Stimulated activated CD4-positive, alpha-beta T cell treated with anti-CD3 and anti-CD28 coated beads, TNF-alpha, amount 100 ng/mL, for 4 hours (primary cell): ENCODE measurements around the gene PSD2.

Experiments
- DNase-seq, 3 experiments: peaks; one replicate each; pipeline ENCODE4 v3.0.0-alpha.2; 2020; ENCODE audit warnings: low read depth in 3 of 3

The PSD2 gene

GRCh38 chr5:139763280-139763929, 32.2 kb upstream of the PSD2 start:
- no peak for DNase-seq

DNA sequence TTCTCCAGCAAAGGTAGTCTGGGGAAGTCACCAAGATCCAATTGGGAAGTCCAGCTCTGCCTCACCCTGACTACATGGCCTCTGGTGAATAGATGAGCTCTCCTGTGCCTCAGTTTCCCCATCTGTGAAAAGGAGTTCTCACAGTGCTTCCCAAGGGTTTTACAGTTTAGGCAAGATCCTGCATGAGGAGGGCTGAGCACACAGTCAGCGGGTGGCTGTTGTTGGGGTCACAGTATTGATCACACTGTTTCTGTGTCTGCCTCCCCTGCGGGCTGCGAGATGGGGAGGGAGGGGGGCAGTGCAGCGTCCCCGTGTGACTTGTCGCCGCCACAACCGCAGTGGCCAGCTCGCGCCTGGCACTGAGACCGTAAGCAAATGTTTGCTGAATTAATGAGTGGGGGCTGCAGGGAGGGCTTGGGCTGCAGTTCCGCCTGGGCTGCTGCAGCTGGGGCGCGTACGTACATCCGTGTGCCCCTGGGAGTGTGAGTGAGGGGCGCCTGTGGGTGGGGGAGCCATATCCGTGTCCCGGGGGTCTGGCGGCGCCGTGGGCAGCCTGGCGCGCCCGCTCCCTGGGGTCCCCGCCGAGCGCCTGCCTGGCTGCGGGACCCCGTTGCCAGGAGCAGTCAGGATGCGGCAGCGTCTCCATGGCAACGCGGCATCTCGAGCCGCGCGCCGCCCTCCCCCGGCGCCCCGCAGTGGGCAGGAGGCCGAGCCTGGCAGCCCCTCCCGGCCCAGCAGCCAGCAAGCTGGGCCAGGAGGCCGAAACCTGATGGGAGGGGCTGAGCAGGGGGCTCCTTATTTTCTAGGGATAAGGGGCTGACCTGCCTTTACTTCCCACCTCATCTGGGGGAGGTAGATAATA, 31.4 kb upstream of the PSD2 start:
- no peak for DNase-seq

DNA sequence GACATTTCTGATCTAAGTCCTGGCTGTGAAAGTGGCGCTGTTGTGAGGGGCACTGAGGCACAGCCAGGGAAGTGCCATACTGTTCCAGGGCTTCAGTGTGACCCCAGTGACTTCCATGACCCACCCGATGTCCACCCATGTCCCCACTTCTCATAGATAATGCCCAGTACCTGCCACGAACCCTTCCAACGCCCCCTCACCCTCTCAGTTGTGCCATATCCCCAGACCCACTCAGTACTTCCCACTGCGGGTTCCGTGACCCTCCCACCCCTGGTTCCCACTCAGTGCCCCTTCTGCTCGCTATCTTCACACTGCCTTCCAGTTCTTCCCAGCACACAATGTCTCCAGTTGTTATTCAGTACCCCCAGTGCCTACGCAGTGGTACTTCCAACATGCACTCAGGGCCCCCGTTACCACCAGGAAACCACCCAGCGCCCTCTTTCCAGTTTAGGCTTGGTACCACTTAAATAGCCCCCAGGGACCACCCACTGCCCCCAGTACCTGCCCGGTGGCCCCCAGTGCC, 30.7 kb upstream of the PSD2 start:
- no peak for DNase-seq

- DNase-seq, result peak; percentile 65 to 84 (median 70)
Observed at GRCh38 chr5:139765409-139766217, 30.0 kb upstream of the PSD2 start.

DNA sequence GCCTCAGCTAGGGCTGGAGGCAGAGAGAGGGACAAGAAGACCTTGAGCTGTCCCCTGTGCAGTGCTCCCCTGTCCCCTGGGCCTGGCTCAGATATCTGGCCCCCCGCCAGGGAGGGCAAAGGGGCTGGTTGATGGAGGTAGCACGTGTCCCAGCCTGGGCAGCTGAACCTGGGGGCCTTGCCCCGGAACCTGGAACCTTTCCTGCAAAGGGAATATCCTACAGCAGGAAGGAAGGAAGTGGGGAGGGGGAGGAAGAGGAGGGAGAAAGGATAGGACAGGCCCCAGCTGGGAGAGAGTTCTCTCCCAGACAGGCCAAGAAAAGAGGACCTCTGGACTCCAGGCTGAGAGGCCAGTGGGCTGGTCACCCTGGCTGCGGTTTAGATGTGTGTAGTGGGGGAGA, 27.6 kb upstream of the PSD2 start:
- no peak for DNase-seq

- DNase-seq, result no peak
Observed at GRCh38 chr5:139768807-139769465, 26.7 kb upstream of the PSD2 start.

GRCh38 chr5:139769477-139769876, 26.1 kb upstream of the PSD2 start:
- DNase-seq, result no peak

DNA sequence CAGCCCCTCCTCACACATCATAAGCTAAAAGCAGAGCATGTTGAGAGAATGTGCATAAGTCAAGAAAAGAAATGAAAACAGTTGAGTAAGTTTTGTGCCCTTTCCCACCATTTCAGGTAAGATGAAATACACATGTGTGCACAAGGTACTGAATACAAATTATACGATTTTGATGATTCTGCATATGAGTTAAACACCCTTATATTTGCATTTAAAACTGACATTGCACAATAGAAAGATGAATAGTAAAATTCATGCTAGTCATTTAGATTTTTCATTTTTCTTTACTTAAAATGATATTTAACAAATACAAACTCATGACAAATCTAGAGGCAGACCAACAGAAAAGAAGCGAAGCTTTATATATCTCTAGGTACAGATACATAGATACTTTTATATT, 24.9 kb upstream of the PSD2 start:
- no peak for DNase-seq

DNA sequence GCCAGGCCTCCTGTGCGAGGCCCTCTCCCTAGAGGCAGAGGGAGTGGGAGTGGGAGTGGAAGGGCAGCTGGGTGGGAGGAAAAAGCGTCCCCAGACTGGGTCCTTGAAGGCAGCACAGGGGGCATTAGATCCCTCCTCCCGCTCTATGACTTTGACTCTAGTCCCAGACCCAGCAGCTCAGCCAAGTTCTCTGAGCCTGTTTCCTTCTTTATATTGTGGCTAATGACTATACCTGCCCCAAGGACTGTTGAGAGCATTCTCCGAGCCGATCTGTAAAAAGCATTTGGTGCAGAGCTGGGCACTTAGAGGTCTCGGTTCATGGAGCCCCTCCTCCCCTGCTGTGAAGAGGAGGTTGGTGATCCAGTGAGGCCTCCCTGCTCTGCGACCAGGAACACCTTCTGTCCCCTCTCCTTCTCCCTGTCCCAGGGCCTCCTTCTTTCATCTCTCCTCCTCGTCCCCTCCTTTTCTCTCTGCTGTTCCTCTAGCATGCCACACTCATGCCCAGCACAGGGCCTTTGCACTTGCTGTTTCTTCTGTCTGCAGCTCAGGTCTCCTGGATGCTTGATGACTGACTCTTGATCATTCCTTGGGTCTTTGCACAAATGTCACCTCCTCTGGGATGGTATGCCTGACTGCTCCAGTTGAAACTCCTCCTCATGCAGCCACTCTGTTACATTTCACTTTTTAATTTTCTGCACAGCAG, 23.4 kb upstream of the PSD2 start:
- no peak for DNase-seq

- DNase-seq, result no peak
Observed at GRCh38 chr5:139772927-139773690, 22.5 kb upstream of the PSD2 start.

DNA sequence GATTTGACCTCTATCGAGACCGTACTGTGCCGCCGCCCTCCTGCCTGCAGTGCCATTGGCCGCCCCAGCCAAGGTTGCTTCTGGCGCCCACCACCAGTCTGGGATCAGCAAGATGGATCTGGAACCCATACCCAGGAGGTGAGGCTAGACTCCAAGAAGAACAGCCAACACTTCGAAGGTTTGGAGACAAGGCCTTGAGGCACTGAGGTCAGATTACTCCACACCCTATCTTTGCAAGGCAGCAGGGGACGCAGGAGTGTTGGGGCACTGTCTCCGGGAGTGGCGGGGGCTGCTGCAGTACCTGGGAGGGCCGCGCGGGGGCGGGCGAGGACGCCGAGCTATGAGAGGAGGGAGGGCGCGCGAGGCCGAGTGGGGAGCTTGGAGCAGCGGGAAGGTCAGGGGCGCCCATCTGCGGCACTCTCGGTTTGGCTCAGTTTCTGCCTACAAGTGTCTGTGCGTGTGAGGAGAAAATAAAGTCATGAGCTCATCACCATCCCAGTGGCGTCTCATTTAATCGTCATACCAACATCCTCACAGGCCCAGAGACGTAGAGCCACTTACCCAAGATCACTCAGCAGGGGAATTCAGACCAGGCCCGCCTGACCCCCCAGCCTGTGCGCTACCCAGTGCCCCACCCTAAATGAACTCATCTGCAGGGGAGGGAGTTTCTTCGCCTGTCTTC, 20.5 kb upstream of the PSD2 start:
- DNase-seq, result peak; percentile 58 to 68 (median 60)

GRCh38 chr5:139775872-139776271, 19.7 kb upstream of the PSD2 start:
- DNase-seq, result no peak

DNA sequence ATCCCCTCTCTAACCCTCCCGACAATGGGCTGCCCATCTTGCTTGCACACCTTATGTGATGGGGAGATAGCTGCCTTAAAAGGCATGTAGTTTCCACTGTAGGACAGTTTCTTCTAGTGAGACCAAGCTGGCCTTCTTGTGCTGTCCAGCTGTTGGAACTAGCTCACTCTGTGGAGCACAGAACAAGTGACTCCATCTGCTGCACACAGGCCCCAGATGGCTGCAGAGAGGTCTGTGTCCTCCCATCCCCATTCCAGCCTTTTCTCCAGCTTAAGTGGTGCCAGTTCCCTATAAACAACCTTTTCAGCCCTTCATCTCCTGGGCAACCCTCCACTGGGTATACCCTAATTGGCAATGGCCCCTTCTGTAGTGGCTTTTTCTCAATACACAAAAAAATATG, 18.7 kb upstream of the PSD2 start:
- no peak for DNase-seq

- DNase-seq, result no peak
Observed at GRCh38 chr5:139783436-139783965, 12.1 kb upstream of the PSD2 start.

DNA sequence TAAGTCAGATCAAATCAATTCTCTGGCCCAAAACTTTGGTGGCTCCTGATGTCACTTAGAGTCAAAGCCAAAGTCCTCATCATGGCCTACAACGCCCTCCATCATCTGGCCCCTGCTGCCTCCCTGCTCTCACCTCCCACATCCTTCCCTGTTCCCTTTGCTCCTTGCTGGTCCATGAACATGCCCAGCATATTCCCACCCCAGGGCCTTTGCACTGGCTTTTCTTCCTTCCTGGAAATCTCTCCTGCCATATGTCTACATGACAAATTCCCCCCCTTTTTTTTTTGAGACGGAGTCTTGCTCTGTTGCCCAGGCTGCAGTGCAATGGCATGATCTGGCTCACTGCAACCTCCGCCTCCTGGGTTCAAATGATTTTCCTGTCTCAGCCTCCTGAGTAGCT, 11.1 kb upstream of the PSD2 start:
- DNase-seq, result no peak

- no peak for DNase-seq
Observed at GRCh38 chr5:139787257-139787567, 8.4 kb upstream of the PSD2 start.

DNA sequence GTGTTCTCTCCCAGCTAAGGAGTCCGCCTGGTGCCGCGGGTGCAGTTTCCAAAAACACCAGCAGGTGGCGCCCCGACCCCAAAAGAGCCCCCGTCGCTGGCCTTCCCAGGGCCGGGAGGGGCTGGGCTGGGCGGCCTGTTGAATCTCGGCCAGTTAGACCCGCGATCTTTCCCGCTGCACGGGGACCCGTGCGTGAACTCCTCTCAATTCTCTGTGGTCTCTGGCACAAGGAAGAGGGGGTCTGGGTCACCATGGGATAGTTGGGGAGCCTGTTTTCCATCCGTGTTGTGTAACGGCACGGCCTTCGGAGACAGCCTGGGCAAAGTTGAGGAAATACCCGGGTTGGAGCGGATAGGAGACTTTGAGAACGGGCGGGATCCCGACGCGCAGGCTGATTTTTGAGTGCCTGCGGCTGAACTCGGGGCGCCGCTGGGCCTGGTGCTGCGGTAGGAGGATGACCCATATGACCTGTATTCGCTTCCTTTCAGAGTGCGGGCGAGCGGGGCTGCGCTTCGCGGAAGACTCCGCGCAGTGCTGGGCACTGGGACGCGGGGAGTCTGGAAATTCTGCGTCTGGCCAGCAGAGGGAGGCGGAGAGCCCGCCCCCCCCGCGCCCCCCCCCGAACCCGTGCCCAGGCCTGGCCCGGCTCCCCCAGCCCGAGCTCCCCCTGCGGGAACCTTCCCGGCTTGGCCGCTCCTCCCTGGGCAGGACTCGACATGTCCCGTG, 7.9 kb upstream of the PSD2 start:
- peak; percentile 70 to 82 (median 72) for DNase-seq

- no peak for DNase-seq
Observed at GRCh38 chr5:139788294-139788910, 7.2 kb upstream of the PSD2 start.
